Endodermal cell (in vitro differentiated cells): ENCODE measurements around the gene E2F6. TPM values are rescaled to one million over a fixed set of nuclear protein-coding genes. Genes with fewer than 3 reads are reported as not detected.

Source experiments
- DNase-seq: peaks from one replicate; pipeline ENCODE4 v3.0.0-alpha.2; 2017
- H3K27ac ChIP-seq: 2 replicates; pipeline ENCODE4 v1.5.1; 2013; ENCODE audit warnings: mild to moderate bottlenecking, low read depth, low read length, moderate library complexity
- H3K27me3 ChIP-seq: 2 replicates; pipeline ENCODE4 v1.6.1; 2013; ENCODE audit warnings: mild to moderate bottlenecking, low read length, moderate library complexity; ENCODE audit not compliant: insufficient read depth, control insufficient read depth, poor library complexity, severe bottlenecking
- H3K36me3 ChIP-seq: 2 replicates; pipeline ENCODE4 v1.7.0; 2013; ENCODE audit warnings: mild to moderate bottlenecking, low read length, moderate library complexity; ENCODE audit not compliant: control insufficient read depth, insufficient read depth
- H3K4me1 ChIP-seq: one replicate; pipeline ENCODE4 v1.7.0; 2013; ENCODE audit warnings: low read length; ENCODE audit not compliant: control insufficient read depth, insufficient read depth
- H3K4me3 ChIP-seq: 2 replicates; pipeline ENCODE4 v1.5.1; 2013; ENCODE audit warnings: mild to moderate bottlenecking, low read length, moderate library complexity
- H3K9ac ChIP-seq: 2 replicates; pipeline ENCODE4 v1.6.1; 2013; ENCODE audit warnings: mild to moderate bottlenecking, low read length, moderate library complexity; ENCODE audit not compliant: poor library complexity, severe bottlenecking; ENCODE audit errors: extremely low read depth
- H3K9me3 ChIP-seq: 2 replicates; pipeline ENCODE4 v1.6.1; 2013; ENCODE audit warnings: mild to moderate bottlenecking, low read length, moderate library complexity; ENCODE audit not compliant: control insufficient read depth
- H3K27ac Mint-ChIP-seq: 2 replicates; pipeline ENCODE4 v1.8.0; 2020; ENCODE audit warnings: mixed read lengths
- H3K27me3 Mint-ChIP-seq: 2 replicates; pipeline ENCODE4 v1.8.0; 2021; ENCODE audit warnings: mild to moderate bottlenecking, mixed read lengths; ENCODE audit not compliant: insufficient read depth
- H3K36me3 Mint-ChIP-seq: 2 replicates; pipeline ENCODE4 v1.8.0; 2020; ENCODE audit warnings: low read depth, mixed read lengths
- H3K4me1 Mint-ChIP-seq: 2 replicates; pipeline ENCODE4 v1.8.0; 2020; ENCODE audit warnings: mixed read lengths
- H3K4me3 Mint-ChIP-seq: 2 replicates; pipeline ENCODE4 v1.8.0; 2020; ENCODE audit warnings: mild to moderate bottlenecking, moderate library complexity, mixed read lengths
- H3K9me3 Mint-ChIP-seq: 2 replicates; pipeline ENCODE4 v1.8.0; 2020; ENCODE audit warnings: mild to moderate bottlenecking, mixed read lengths
- WGBS, 2 experiments: methylation state at CpG; one replicate each; pipeline versions ENCODE4 v1.1.5 to v1.1.7; 2013; ENCODE audit warnings: missing lambda C conversion rate in 2 of 2, mixed read lengths in 1 of 2; ENCODE audit not compliant: insufficient coverage in 1 of 2, insufficient read length in 1 of 2; 5-methylcytosine and 5-hydroxymethylcytosine counted together
- total RNA-seq, 2 donors: library from RNA; stranded (reverse); fragmentation: NEBNext Ultra II Directional in 1 of 2; extraction: Animal tissue kit (Norgen Biotek cat#: 25700) in 1 of 2; gene quantifications; 2 replicates in 1 of 2; 3 replicates in 1 of 2; pipeline ENCODE4 v1.2.1, GENCODE V29; 2021
- TF ChIP-seq, protein P1 (sequence below): fragments of 200-600 bp; sonication (generic); conservative IDR thresholded peaks from 2 replicates; pipeline ENCODE4 v1.5.0; 2021; ENCODE audit warnings: antibody characterized with exemption, mild to moderate bottlenecking

E2F6 gene
- total RNA-seq, 2 donors from 2014 or later = 24.9 to 30.3 TPM

DNA sequence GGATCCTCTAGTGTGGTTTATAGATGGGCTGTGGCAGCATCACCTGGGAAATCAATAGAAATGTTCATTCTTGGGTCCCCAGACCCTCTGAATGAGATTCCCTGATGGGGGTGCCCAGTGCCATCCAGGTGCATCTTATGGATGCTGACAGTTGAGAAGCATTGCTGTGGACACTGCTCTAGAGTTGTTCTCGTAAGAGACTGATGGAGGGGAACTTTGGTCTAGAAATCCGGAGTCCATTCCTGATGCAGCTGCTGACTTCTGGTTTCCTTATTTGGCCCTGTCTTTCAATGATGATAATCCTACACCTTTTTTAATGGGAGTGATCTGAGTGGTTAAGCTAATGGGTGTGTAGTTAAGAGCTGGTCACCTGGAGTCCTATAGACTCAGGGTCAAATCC, 28.3 kb upstream of the E2F6 start:
- Mint-ChIP-seq H3K4me3 (no peak overlapping the region), H3K36me3 (peaks cover 14% of the 10 kb centered on the region), H3K27me3 (no peaks in the 10 kb centered on the region), H3K27ac (no peak overlapping the region), H3K9me3 (peaks cover 5% of the 10 kb centered on the region), H3K4me1 (peaks cover 48% of the 10 kb centered on the region)
- no peak for DNase-seq
- Histone ChIP-seq H3K27me3 (no peaks in the 10 kb centered on the region), H3K4me1 (peaks cover 44% of the 10 kb centered on the region), H3K9me3 (peaks cover 9% of the 10 kb centered on the region), H3K4me3 (no peak overlapping the region), H3K9ac (no peak overlapping the region), H3K36me3 (peaks cover 26% of the 10 kb centered on the region), H3K27ac (no peak overlapping the region)
- WGBS, 2 experiments = 95 to 100% methylated on average over 2 of the region's 2 CpGs
- TF ChIP-seq, protein P1, sequence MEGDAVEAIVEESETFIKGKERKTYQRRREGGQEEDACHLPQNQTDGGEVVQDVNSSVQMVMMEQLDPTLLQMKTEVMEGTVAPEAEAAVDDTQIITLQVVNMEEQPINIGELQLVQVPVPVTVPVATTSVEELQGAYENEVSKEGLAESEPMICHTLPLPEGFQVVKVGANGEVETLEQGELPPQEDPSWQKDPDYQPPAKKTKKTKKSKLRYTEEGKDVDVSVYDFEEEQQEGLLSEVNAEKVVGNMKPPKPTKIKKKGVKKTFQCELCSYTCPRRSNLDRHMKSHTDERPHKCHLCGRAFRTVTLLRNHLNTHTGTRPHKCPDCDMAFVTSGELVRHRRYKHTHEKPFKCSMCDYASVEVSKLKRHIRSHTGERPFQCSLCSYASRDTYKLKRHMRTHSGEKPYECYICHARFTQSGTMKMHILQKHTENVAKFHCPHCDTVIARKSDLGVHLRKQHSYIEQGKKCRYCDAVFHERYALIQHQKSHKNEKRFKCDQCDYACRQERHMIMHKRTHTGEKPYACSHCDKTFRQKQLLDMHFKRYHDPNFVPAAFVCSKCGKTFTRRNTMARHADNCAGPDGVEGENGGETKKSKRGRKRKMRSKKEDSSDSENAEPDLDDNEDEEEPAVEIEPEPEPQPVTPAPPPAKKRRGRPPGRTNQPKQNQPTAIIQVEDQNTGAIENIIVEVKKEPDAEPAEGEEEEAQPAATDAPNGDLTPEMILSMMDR = no peak

DNA sequence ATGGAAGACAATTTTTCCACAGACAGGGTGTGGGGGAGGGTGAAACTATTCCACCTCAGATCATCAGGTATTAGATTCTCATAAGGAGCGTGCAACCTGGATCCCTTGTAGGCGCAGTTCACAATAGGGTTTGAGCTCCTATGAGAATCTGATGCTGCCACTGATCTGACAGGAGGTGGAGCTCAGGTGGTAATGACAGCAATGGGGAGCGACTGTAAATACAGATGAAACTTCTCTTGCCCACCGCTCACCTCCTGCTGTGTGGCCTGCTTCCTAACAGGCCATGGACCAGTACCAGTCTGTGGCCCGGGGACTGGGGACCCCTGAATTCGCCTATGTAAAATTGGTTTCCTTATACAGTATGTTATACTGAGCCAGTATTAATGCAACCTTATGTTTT, 27.3 kb upstream of the E2F6 start:
- Mint-ChIP-seq H3K9me3 (peaks cover 5% of the 10 kb centered on the region), H3K27me3 (no peaks in the 10 kb centered on the region), H3K36me3 (peaks cover 16% of the 10 kb centered on the region), H3K27ac (no peak overlapping the region), H3K4me3 (no peak overlapping the region), H3K4me1 (peaks cover 38% of the 10 kb centered on the region)
- Histone ChIP-seq H3K9ac (no peak overlapping the region), H3K36me3 (peaks cover 26% of the 10 kb centered on the region), H3K4me1 (peaks cover 37% of the 10 kb centered on the region), H3K4me3 (peak overlapping the region; percentile 11), H3K9me3 (peaks cover 11% of the 10 kb centered on the region), H3K27me3 (no peaks in the 10 kb centered on the region), H3K27ac (no peak overlapping the region)
- no peak for DNase-seq
- TF ChIP-seq, protein P1 = no peak
- 93 to 100% methylated on average over 4 to 6 of the region's 6 CpGs for WGBS, 2 experiments

DNA sequence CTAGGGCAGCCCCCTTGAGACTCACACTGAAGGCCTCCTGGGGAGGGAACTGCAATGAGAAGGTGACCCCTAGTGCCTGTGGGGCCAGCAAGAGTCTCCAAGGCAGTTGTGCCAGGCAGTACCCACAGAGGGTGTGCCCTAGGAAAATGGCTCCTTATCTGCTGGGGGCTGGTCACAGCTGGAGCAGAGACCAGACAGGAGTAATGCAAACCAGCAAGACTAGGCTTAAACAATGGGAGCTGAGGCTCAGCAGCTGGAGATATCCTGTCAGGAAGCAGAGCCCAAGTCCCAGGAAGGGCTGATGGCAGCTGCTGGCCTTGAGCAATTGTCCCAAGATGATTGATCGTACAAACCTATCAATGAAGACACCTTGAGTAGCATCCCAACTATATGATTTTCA, 26.8 kb upstream of the E2F6 start:
- WGBS, 2 experiments = 73 to 100% methylated on average over 1 of the region's 1 CpG
- H3K4me3 ChIP-seq = peak overlapping the region; percentile 11
- no peaks in the 10 kb centered on the region for H3K27me3 Mint-ChIP-seq
- no peak overlapping the region for H3K4me3 Mint-ChIP-seq
- H3K9ac ChIP-seq = no peak overlapping the region
- H3K9me3 Mint-ChIP-seq = peaks cover 5% of the 10 kb centered on the region
- peaks cover 39% of the 10 kb centered on the region for H3K4me1 Mint-ChIP-seq
- peaks cover 36% of the 10 kb centered on the region for H3K4me1 ChIP-seq
- H3K27me3 ChIP-seq = no peaks in the 10 kb centered on the region
- H3K36me3 Mint-ChIP-seq = peaks cover 21% of the 10 kb centered on the region
- H3K36me3 ChIP-seq = peaks cover 30% of the 10 kb centered on the region
- no peak overlapping the region for H3K27ac Mint-ChIP-seq
- peak; percentile 57 for DNase-seq
- TF ChIP-seq, protein P1 = no peak
- H3K27ac ChIP-seq = no peak overlapping the region
- peaks cover 11% of the 10 kb centered on the region for H3K9me3 ChIP-seq
